Naive thymus-derived CD8-positive, alpha-beta T cell (primary cell): ENCODE data around the gene LDLRAD4. TPM values are rescaled to one million over a fixed set of nuclear protein-coding genes. Genes with fewer than 3 reads are reported as not detected.

Experiments used
- ATAC-seq, 2 donors: fragments of 150-1000 bp; cut with Tn5 transposase in 1 of 2; sonication (Bioruptor Pico), chemical (Tn5 transposase) in 1 of 2; 1 replicate in 1 of 2; 2 replicates in 1 of 2; pipeline ENCODE4 v1.10.0; 2021; ENCODE audit warnings: mild to moderate bottlenecking in 2 of 2, moderate library complexity in 2 of 2
- POLR2A ChIA-PET: fragments of 350-600 bp; sonication (Branson Sonifier 250); formaldehyde crosslinking; loops from one replicate; lab custom pipeline; 2021; ENCODE audit warnings: antibody characterized with exemption; lab: Charles Lee
- DNase-seq, 10 donors: peaks; one replicate each; pipeline versions ENCODE4 v3.0.0 to v3.0.0-alpha.2; 2020 to 2022
- H3K27ac Mint-ChIP-seq, 10 donors: one replicate each; pipeline ENCODE4 v1.8.0; 2020 to 2022; ENCODE audit warnings: mild to moderate bottlenecking in 10 of 10, mixed read lengths in 10 of 10, moderate library complexity in 4 of 10, inconsistent platforms in 1 of 10
- H3K27me3 Mint-ChIP-seq, 5 donors: one replicate each; pipeline ENCODE4 v1.8.0; 2021 to 2022; ENCODE audit warnings: mixed read lengths in 5 of 5
- H3K36me3 Mint-ChIP-seq, 3 donors: one replicate each; pipeline ENCODE4 v1.8.0; 2020 to 2022; ENCODE audit warnings: mixed read lengths in 3 of 3, mild to moderate bottlenecking in 2 of 3, inconsistent platforms in 1 of 3
- H3K4me1 Mint-ChIP-seq, 4 donors: one replicate each; pipeline ENCODE4 v1.8.0; 2021 to 2022; ENCODE audit warnings: mixed read lengths in 4 of 4
- H3K4me3 Mint-ChIP-seq, 10 donors: one replicate each; pipeline ENCODE4 v1.8.0; 2020 to 2022; ENCODE audit warnings: mild to moderate bottlenecking in 10 of 10, mixed read lengths in 10 of 10, moderate library complexity in 6 of 10, inconsistent platforms in 1 of 10
- H3K9me3 Mint-ChIP-seq, 9 donors: one replicate each; pipeline ENCODE4 v1.8.0; 2020 to 2022; ENCODE audit warnings: mixed read lengths in 9 of 9, mild to moderate bottlenecking in 3 of 9, inconsistent platforms in 1 of 9, moderate library complexity in 1 of 9
- polyA plus RNA-seq, 3 donors: library from polyadenylated mRNA; unstranded; fragments of 300-500 nt; fragmentation: Illumina TruSeq; gene quantifications; one replicate each; pipeline ENCODE4 v1.2.3, GENCODE V29; 2021
- total RNA-seq, 8 experiments: library from RNA in 2 of 8; stranded (reverse) in 2 of 8; gene quantifications; one replicate each; pipeline ENCODE4 v1.2.3 and lab custom pipeline; 2021 to 2026

The LDLRAD4 gene
- total and polyA plus RNA-seq, 5 experiments from 2014 or later: 11.4 to 56.8 (median 17.6) TPM

- no peak for DNase-seq
- no peaks in the 10 kb centered on the region for H3K27me3 Mint-ChIP-seq
- H3K36me3 Mint-ChIP-seq: peaks cover 0 to 13% (median 3%) of the 10 kb centered on the region in 3 donors
- H3K27ac Mint-ChIP-seq: peak overlapping the region in 6 of 10 donors; percentile 31 to 84 (median 60)
- ATAC-seq: no peak
- H3K4me1 Mint-ChIP-seq: peaks cover 27 to 49% (median 41%) of the 10 kb centered on the region in 4 donors
- POLR2A ChIA-PET: no interaction called here
- no peaks in the 10 kb centered on the region for H3K9me3 Mint-ChIP-seq
- peak overlapping the region in 8 of 10 donors; percentile 34 to 87 (median 68) for H3K4me3 Mint-ChIP-seq
These were observed 359.2 kb downstream of the LDLRAD4 start for GRCh38 chr18:13577781-13578180.

- H3K4me3 Mint-ChIP-seq: peak overlapping the region in 9 of 10 donors; percentile 43 to 67 (median 48)
- peak overlapping the region in 5 of 10 donors; percentile 4 to 85 (median 58) for H3K27ac Mint-ChIP-seq
- no peak for DNase-seq
- H3K9me3 Mint-ChIP-seq: no peaks in the 10 kb centered on the region
- POLR2A ChIA-PET: interaction anchor here (0.7 kb wide), 1 partner anchor 26 kb away, joined by 5 read pairs; no protein-coding TSS in a partner anchor
- H3K27me3 Mint-ChIP-seq: no peaks in the 10 kb centered on the region
- H3K36me3 Mint-ChIP-seq: peaks cover 0 to 13% (median 3%) of the 10 kb centered on the region in 3 donors
- no peak for ATAC-seq
- H3K4me1 Mint-ChIP-seq: peaks cover 26 to 51% (median 41%) of the 10 kb centered on the region in 4 donors
These were observed 359.8 kb downstream of the LDLRAD4 start for GRCh38 chr18:13578400-13578799.

- Mint-ChIP-seq H3K4me3 (peak overlapping the region in 7 of 10 donors; percentile 10 to 66 (median 26)), H3K4me1 (peaks cover 33 to 59% (median 47%) of the 10 kb centered on the region in 4 donors), H3K9me3 (no peaks in the 10 kb centered on the region), H3K27ac (peak overlapping the region in 7 of 10 donors; percentile 16 to 90 (median 34)), H3K36me3 (peaks cover 0 to 11% (median 10%) of the 10 kb centered on the region in 3 donors), H3K27me3 (no peaks in the 10 kb centered on the region)
- ATAC-seq: no peak
- POLR2A ChIA-PET: no interaction called here
- no peak for DNase-seq
These were observed 361.3 kb downstream of the LDLRAD4 start for GRCh38 chr18:13579874-13580273.

- POLR2A ChIA-PET: no interaction called here
- no peaks in the 10 kb centered on the region for H3K9me3 Mint-ChIP-seq
- peaks cover 35 to 62% (median 51%) of the 10 kb centered on the region in 4 donors for H3K4me1 Mint-ChIP-seq
- peak overlapping the region in 2 of 10 donors; percentile 16 to 17 for H3K27ac Mint-ChIP-seq
- ATAC-seq (no peak), DNase-seq (no peak)
- peaks cover 0 to 12% (median 9%) of the 10 kb centered on the region in 3 donors for H3K36me3 Mint-ChIP-seq
- no peaks in the 10 kb centered on the region for H3K27me3 Mint-ChIP-seq
- H3K4me3 Mint-ChIP-seq: no peak overlapping the region
These were observed 361.8 kb downstream of the LDLRAD4 start for GRCh38 chr18:13580351-13580750.

GRCh38 chr18:13580991-13581390, 362.4 kb downstream of the LDLRAD4 start:
- no peaks in the 10 kb centered on the region for H3K27me3 Mint-ChIP-seq
- H3K4me1 Mint-ChIP-seq: peaks cover 34 to 62% (median 48%) of the 10 kb centered on the region in 4 donors
- POLR2A ChIA-PET: interaction anchor here (0.6 to 1.2 kb wide), 2 partner anchors 10 to 32 kb away, joined by 3 to 5 read pairs; no protein-coding TSS in a partner anchor
- no peak overlapping the region for H3K4me3 Mint-ChIP-seq
- no peaks in the 10 kb centered on the region for H3K9me3 Mint-ChIP-seq
- no peak overlapping the region for H3K27ac Mint-ChIP-seq
- DNase-seq: no peak
- no peak for ATAC-seq
- H3K36me3 Mint-ChIP-seq: peaks cover 0 to 9% (median 3%) of the 10 kb centered on the region in 3 donors

- peaks cover 0 to 9% (median 3%) of the 10 kb centered on the region in 3 donors for H3K36me3 Mint-ChIP-seq
- POLR2A ChIA-PET: interaction anchor here (0.6 to 1.2 kb wide), 2 partner anchors 11 to 31 kb away, joined by 3 to 5 read pairs; no protein-coding TSS in a partner anchor
- H3K9me3 Mint-ChIP-seq: no peaks in the 10 kb centered on the region
- H3K4me1 Mint-ChIP-seq: peaks cover 30 to 64% (median 44%) of the 10 kb centered on the region in 4 donors
- H3K4me3 Mint-ChIP-seq: no peak overlapping the region
- DNase-seq (no peak), ATAC-seq (no peak)
- no peaks in the 10 kb centered on the region for H3K27me3 Mint-ChIP-seq
- H3K27ac Mint-ChIP-seq: peak overlapping the region in 1 of 10 donors; percentile 30
These were observed 363.1 kb downstream of the LDLRAD4 start for GRCh38 chr18:13581496-13582177.

GRCh38 chr18:13582178-13582670, 363.7 kb downstream of the LDLRAD4 start:
- Mint-ChIP-seq H3K4me3 (no peak overlapping the region), H3K27ac (peak overlapping the region in 1 of 10 donors; percentile 30), H3K9me3 (no peaks in the 10 kb centered on the region), H3K4me1 (peaks cover 28 to 59% (median 38%) of the 10 kb centered on the region in 4 donors), H3K36me3 (peaks cover 0 to 9% (median 3%) of the 10 kb centered on the region in 3 donors), H3K27me3 (no peaks in the 10 kb centered on the region)
- POLR2A ChIA-PET: interaction anchor here (1.2 kb wide), 1 partner anchor 30 kb away, joined by 3 read pairs; no protein-coding TSS in a partner anchor
- no peak for DNase-seq
- no peak for ATAC-seq

- H3K27me3 Mint-ChIP-seq: no peaks in the 10 kb centered on the region
- POLR2A ChIA-PET: no interaction called here
These were observed 365.3 kb downstream of the LDLRAD4 start for GRCh38 chr18:13583576-13584550.

GRCh38 chr18:13584825-13585224, 366.3 kb downstream of the LDLRAD4 start:
- DNase-seq: no peak
- POLR2A ChIA-PET: interaction anchor here (0.7 kb wide), 1 partner anchor 26 kb away, joined by 5 read pairs; no protein-coding TSS in a partner anchor
- Mint-ChIP-seq H3K36me3 (peaks cover 0 to 11% (median 8%) of the 10 kb centered on the region in 3 donors), H3K27me3 (no peaks in the 10 kb centered on the region), H3K4me1 (peaks cover 24 to 55% (median 31%) of the 10 kb centered on the region in 4 donors), H3K27ac (no peak overlapping the region), H3K4me3 (no peak overlapping the region), H3K9me3 (no peaks in the 10 kb centered on the region)
- no peak for ATAC-seq

More at GRCh38 chr18:13583576-13584550, 365.3 kb downstream of the LDLRAD4 start:
- no peak for ATAC-seq
- H3K4me1 Mint-ChIP-seq: peaks cover 23 to 57% (median 31%) of the 10 kb centered on the region in 4 donors
- H3K4me3 Mint-ChIP-seq: no peak overlapping the region
- no peaks in the 10 kb centered on the region for H3K9me3 Mint-ChIP-seq
- peaks cover 0 to 11% (median 8%) of the 10 kb centered on the region in 3 donors for H3K36me3 Mint-ChIP-seq
- peak overlapping the region in 3 of 10 donors; percentile 13 to 60 (median 24) for H3K27ac Mint-ChIP-seq
- DNase-seq: no peak

GRCh38 chr18:13585379-13586153, 367.0 kb downstream of the LDLRAD4 start:
- H3K27ac Mint-ChIP-seq: peak overlapping the region in 4 of 10 donors; percentile 8 to 63 (median 33)
- H3K36me3 Mint-ChIP-seq: peaks cover 0 to 11% (median 8%) of the 10 kb centered on the region in 3 donors
- no peak for ATAC-seq
- peak overlapping the region in 1 of 10 donors; percentile 6 for H3K4me3 Mint-ChIP-seq
- no peak for DNase-seq
- POLR2A ChIA-PET: interaction anchor here (0.7 kb wide), 1 partner anchor 25 kb away, joined by 5 read pairs; no protein-coding TSS in a partner anchor
- H3K9me3 Mint-ChIP-seq: no peaks in the 10 kb centered on the region
- H3K4me1 Mint-ChIP-seq: peaks cover 26 to 56% (median 34%) of the 10 kb centered on the region in 4 donors
- no peaks in the 10 kb centered on the region for H3K27me3 Mint-ChIP-seq

GRCh38 chr18:13587001-13587400, 368.4 kb downstream of the LDLRAD4 start:
- POLR2A ChIA-PET: interaction anchor here (0.5 kb wide), 1 partner anchor 23 kb away, joined by 8 read pairs; no protein-coding TSS in a partner anchor
- no peak overlapping the region for H3K4me3 Mint-ChIP-seq
- H3K4me1 Mint-ChIP-seq: peaks cover 31 to 67% (median 47%) of the 10 kb centered on the region in 4 donors
- H3K27ac Mint-ChIP-seq: peak overlapping the region in 2 of 10 donors; percentile 11 to 39
- ATAC-seq: no peak
- H3K36me3 Mint-ChIP-seq: peaks cover 0 to 11% (median 8%) of the 10 kb centered on the region in 3 donors
- H3K27me3 Mint-ChIP-seq: no peaks in the 10 kb centered on the region
- no peak for DNase-seq
- no peaks in the 10 kb centered on the region for H3K9me3 Mint-ChIP-seq
